ENCODE data around the gene THYN1.

Gene THYN1

GRCh38 chr11:134206185-134206584, 47.0 kb downstream of the THYN1 start:
- no peak overlapping the region for H3K4me2 ChIP-seq (ENCODE audit: low read length)
- H3F3A ChIP-seq (ENCODE audit: insufficient read depth, low read length), result no peaks in the 10 kb centered on the region
- no peaks in the 10 kb centered on the region for H4K20me1 ChIP-seq (ENCODE audit: insufficient read depth, low read length)
- no peaks in the 10 kb centered on the region for H3K9me3 ChIP-seq (ENCODE audit: low read length)
- H3K9ac ChIP-seq (ENCODE audit: low read length), result no peak overlapping the region
- no peak overlapping the region for H3K27ac ChIP-seq (ENCODE audit: low read depth, low read length, poor library complexity, severe bottlenecking)
- H3K9me2 ChIP-seq (ENCODE audit: low read depth, low read length), result no peaks in the 10 kb centered on the region
- no peak for TF ChIP-seq CTCF (IDR thresholded peaks at IDR 0.05; ENCODE audit: low read length)
- TF ChIP-seq EZH2 (IDR thresholded peaks at IDR 0.05; ENCODE audit: borderline replicate concordance, low read length), result no peak
- H3K36me3 ChIP-seq (ENCODE audit: insufficient read depth, low read length), result peaks cover 92% of the 10 kb centered on the region
- H2AFZ ChIP-seq (ENCODE audit: low read length), result no peak overlapping the region
- no peaks in the 10 kb centered on the region for H3K27me3 ChIP-seq (ENCODE audit: insufficient read depth, low read length)
- H3K4me3 ChIP-seq (ENCODE audit: low read depth, low read length, poor library complexity, severe bottlenecking), result no peak overlapping the region
- H3K79me2 ChIP-seq (ENCODE audit: insufficient read depth, low read length), result no peaks in the 10 kb centered on the region
- no peaks in the 10 kb centered on the region for H3K4me1 ChIP-seq (ENCODE audit: insufficient read depth, low read length, severe bottlenecking)

GRCh38 chr11:134205729-134206128, 47.4 kb downstream of the THYN1 start:
- Histone ChIP-seq H4K20me1 (ENCODE audit: insufficient read depth, low read length) (no peaks in the 10 kb centered on the region), H3K9ac (ENCODE audit: low read length) (no peak overlapping the region), H3K36me3 (ENCODE audit: insufficient read depth, low read length) (peaks cover 94% of the 10 kb centered on the region), H3K9me3 (ENCODE audit: low read length) (no peaks in the 10 kb centered on the region), H3K27ac (ENCODE audit: low read depth, low read length, poor library complexity, severe bottlenecking) (no peak overlapping the region), H3K27me3 (ENCODE audit: insufficient read depth, low read length) (no peaks in the 10 kb centered on the region), H3K4me3 (ENCODE audit: low read depth, low read length, poor library complexity, severe bottlenecking) (no peak overlapping the region), H3F3A (ENCODE audit: insufficient read depth, low read length) (no peaks in the 10 kb centered on the region), H3K4me2 (ENCODE audit: low read length) (no peak overlapping the region), H3K9me2 (ENCODE audit: low read depth, low read length) (no peaks in the 10 kb centered on the region), H2AFZ (ENCODE audit: low read length) (no peak overlapping the region), H3K4me1 (ENCODE audit: insufficient read depth, low read length, severe bottlenecking) (no peaks in the 10 kb centered on the region), H3K79me2 (ENCODE audit: insufficient read depth, low read length) (no peaks in the 10 kb centered on the region)
- TF ChIP-seq EZH2 (IDR thresholded peaks at IDR 0.05; ENCODE audit: borderline replicate concordance, low read length) (no peak), CTCF (IDR thresholded peaks at IDR 0.05; ENCODE audit: low read length) (no peak)

GRCh38 chr11:134202661-134203060, 50.5 kb downstream of the THYN1 start:
- Histone ChIP-seq H3K79me2 (ENCODE audit: insufficient read depth, low read length) (no peaks in the 10 kb centered on the region), H3K36me3 (ENCODE audit: insufficient read depth, low read length) (peaks cover 93% of the 10 kb centered on the region), H3K9ac (ENCODE audit: low read length) (no peak overlapping the region), H3K27ac (ENCODE audit: low read depth, low read length, poor library complexity, severe bottlenecking) (no peak overlapping the region), H3K9me3 (ENCODE audit: low read length) (no peaks in the 10 kb centered on the region), H3K4me2 (ENCODE audit: low read length) (no peak overlapping the region), H3K4me1 (ENCODE audit: insufficient read depth, low read length, severe bottlenecking) (no peaks in the 10 kb centered on the region), H3K9me2 (ENCODE audit: low read depth, low read length) (no peaks in the 10 kb centered on the region), H3F3A (ENCODE audit: insufficient read depth, low read length) (no peaks in the 10 kb centered on the region), H3K4me3 (ENCODE audit: low read depth, low read length, poor library complexity, severe bottlenecking) (no peak overlapping the region), H3K27me3 (ENCODE audit: insufficient read depth, low read length) (no peaks in the 10 kb centered on the region), H4K20me1 (ENCODE audit: insufficient read depth, low read length) (no peaks in the 10 kb centered on the region), H2AFZ (ENCODE audit: low read length) (no peak overlapping the region)
- TF ChIP-seq CTCF (IDR thresholded peaks at IDR 0.05; ENCODE audit: low read length) (no peak), EZH2 (IDR thresholded peaks at IDR 0.05; ENCODE audit: borderline replicate concordance, low read length) (no peak)
